GM21526 (cell line): ENCODE measurements around the gene NUP62CL.
A peak's percentile ranks its signal among the peaks of the same experiment; 100 is the strongest.
"Not testable (repeated sequence)": the region's sequence is repeated elsewhere in the genome, so short reads cannot be mapped to it uniquely, and the experiment has no call there.

Experiments used
- ATAC-seq: cut with Tn5 transposase; IDR thresholded peaks from one replicate; pipeline ENCODE4 v1.9.1; 2021; ENCODE audit warnings: moderate library complexity; ENCODE audit not compliant: unreplicated experiment, low FRiP score

The NUP62CL gene, protein sequence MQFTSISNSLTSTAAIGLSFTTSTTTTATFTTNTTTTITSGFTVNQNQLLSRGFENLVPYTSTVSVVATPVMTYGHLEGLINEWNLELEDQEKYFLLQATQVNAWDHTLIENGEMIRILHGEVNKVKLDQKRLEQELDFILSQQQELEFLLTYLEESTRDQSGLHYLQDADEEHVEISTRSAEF

DNA sequence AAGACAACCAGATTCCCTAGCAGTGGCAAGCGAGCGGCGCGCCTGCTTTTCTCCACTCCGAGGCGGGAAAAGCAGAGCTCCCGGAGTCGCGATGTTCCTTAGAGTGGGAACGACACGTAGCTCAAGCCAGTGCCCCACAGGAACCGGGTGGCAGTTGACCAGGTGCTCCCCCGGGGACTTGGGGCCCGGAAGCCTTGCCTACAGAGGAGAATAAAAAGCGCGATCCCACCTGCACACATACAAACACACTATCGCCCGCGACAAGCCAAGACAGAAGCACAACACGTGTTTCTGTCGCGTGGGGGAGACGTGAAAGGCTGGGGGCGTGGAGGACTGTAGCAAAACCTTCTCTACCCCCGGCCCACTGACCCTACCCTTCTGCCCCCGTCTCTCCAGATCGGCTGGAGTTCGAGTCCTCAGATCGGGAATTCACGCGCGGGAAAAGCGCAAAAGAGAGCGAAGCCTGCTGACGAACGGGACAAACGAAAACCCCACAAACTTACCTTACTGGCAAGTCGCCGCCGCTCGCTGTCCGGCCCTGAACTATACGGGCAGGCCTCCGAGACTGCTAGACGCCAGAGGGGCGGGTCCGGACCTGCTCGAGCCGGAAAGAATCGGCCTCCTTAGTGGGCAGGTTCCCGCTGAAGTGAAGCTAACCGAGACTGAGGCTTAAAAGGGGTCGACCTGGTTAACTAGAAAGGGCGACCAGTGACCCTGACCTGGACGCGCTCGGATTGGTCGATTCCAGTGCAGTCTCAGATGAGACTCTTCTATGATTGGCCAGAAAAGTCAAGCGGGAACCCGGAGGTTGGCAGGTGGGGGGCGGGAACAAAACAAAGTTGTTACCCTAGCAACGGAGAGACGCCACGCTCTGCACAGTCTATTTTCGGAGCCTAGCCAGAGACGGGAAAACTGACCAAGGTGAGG is at the start of gene NUP62CL, which contains the start of gene DNAAF6:
Gene NUP62CL, minus strand, starts transcription at position 664 of the 927 bp plus-strand sequence. CDS start 31,287 bp downstream, outside the sequence.
Gene DNAAF6, plus strand, starts transcription at position 842 of the 927 bp plus-strand sequence. CDS start 6,265 bp downstream, outside the sequence.
- ATAC-seq = peak; percentile 98

DNA sequence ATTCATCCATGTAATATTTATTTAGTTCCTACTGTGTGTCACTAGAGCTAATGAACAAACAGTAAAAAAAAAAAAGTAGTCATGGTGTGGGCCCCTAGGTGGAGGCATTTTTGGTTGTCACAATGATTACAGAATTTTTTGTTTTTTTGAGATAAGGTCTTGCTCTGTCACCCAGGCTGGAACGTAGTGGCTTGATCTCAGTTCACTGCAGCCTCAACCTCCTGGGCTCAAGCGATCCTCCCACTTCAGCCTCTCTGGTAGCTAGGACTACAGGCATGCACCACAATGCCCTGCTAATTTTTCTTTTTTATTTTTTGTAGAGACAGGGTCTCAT is 22.2 kb upstream of the NUP62CL start:
- no peak for ATAC-seq

DNA sequence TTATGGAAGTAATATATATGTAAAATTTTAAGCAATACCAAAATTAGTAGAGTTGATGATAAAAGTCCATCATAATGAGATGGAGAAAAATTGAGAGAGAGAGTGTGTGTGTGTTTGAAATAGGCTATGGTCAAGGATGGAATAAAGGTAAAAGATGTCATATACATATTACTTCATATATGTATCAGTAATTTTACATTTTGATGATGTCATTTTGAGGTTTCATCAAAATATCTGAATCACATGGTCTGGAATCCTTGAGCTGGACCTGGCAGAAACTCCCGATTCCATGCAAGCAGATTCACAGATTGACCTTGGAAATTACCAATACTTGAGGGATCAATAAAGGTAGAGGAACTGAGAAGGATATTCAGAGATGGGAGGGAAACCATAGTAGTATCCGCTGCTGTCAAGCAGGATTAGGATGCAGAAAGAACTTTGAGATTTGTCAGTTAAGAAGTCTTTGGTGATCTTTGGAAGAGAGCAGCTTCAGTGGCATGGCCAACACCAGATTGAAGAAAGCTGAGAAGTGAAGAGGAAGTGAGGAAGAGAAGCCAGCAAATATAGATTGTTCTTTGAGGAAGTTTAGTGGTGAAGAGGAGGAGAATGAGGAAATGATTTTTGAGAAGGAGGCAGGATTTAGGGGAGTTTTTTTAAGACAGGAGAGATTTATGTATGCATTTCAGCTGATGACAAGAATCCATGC is 21.7 kb upstream of the NUP62CL start:
- ATAC-seq = no peak

DNA sequence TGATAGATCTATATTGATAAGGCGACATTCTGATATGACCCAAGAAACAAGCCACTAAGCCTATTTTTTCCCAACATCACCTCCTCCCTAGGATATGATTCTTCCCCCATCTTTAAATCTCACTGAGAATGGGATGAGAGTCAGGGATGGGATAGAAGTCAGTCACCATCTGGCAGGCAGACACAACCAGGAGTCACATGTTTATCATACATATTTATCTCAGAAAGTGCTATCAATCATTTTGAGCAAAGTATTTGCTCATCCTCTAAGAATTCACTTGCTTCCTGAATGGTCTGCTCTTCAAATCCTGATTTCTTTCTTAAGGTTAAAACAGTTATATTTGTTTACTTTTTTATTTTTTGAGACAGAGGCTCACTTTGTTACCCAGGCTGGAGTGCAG is 20.5 kb upstream of the NUP62CL start:
- ATAC-seq = no peak

DNA sequence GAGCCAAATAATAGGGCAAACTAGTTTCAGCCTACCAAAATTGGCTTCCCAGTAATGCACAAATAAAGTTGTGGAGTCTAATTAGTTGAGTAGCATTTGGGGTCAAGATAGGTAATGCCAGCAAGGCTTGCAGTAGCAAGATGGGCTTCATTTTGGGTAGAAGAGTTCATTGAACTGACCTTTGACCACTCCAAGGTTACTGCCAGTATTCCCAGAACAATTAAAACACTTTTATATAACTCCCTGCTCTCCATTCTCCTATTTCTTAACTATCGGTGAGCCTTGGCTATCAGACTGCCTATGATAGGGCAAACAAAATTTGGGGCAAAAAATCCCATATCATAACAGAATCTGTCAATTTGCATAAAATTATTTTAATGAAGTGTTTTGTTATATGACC is 7.2 kb upstream of the NUP62CL start:
- no peak for ATAC-seq

DNA sequence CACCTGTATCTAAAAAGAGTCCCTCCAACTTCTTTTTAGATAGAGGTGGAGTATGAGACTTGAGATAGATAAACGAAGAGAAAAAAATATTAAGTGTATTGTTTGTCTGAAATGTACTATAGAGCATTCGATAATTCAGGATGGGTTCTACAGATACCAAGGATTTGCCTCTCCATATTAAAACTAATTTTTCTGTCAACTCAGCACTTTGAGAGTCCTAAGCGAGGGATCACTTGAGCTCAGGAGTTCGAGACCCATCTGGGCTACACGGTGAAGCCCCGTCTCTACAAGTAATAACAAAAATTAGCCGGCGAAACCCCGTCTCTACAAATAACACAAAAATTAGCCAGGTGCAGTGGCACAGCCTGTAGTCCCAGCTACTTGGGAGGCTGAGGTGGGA is 1.7 kb upstream of the NUP62CL start:
- ATAC-seq = no peak

DNA sequence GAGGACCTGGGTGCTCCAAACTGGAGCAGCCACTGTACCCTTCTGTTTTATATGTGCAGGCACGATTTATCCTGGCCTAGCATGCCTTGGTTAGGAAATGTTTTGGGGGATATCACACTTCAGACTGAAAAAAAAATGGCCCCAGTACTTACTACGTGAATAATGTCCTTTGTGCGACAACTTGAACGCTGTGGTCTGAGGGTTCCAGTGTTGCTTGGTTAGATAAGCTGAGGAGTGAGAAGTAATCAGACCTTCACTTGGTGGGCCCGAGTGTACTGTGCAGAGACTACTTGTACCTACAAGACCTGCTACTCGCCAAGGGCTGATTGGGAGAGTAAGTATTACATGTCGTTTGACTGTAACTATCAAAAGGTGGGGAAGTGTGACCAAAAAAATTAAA is 856 bp upstream of the NUP62CL start:
- ATAC-seq = no peak

DNA sequence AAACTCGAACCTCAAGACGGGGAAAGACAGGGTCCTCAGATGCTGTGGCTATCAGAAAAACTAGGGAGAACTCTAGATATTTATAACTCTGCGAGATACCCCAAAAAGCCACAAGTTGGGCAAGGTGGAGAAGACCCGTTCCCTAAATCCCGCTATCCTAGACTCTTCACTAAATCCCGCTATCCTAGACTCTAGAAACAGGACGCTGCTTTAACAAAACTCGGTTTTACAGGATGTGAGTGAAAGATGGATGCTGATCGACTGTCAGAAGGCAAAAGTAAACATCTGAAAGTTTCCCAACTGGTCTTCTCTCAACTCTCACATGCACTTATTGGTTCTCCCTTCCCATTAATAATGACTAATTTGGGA is 448 bp upstream of the NUP62CL start:
- ATAC-seq = no peak

DNA sequence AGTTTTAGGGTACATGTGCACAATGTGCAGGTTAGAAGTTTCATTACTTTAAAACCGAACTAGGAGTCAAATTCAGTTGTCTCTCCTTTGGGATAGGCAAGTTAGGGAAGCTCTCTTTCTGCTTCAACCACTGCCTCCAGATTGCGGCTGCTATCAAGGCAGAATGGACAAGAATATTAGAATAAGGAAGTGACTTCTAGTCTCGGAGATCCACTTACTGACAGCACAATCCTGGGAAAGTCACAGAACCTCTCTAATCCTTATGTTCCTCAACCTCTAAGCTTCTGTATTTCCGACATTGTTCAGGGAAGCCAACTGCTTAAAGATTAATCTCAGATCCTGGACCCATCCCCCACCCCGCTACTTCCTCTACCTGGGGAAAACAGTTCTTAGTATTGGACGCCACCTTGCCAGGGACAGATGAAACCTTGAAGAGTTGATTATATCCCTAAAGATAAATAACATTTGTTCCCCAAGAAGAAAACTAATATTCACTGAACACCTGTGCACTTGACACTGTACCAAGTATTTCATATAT is 2.1 kb downstream of the NUP62CL start:
- no peak for ATAC-seq

DNA sequence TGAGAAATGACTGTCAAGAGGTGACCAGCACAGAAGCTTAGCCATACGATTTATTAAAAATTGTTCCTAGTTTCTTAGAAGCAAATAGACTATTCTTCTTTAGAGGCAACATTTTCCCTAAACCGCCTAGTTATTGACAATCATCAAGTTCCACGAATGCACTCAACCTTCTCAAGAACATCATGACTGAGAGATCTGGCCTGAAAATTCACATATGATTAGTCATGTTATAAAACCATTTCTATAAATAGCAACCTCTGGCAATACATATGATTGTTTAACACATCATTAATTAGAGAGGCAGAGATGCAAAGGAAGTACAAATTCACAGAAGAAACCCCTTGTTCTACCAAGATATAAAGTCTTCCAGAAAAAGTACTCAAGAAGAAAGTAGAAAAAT is 6.7 kb downstream of the NUP62CL start:
- no peak for ATAC-seq

DNA sequence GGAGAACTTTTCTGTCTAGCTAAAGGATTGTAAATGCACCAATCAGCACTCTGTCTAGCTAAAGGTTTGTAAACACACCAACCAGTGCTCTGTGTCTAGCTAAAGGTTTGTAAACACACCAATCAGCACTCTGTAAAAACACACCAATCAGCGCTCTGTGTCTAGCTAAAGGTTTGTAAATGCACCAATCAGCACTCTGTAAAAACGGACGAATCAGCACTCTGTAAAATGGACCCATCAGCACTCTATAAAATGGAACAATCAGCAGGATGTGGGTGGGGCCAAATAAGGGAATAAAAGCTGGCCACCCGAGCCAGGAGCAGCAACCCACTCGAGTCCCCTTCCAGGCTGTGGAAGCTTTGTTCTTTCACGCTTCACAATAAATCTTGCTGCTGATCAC is 8.2 kb downstream of the NUP62CL start:
- not testable (repeated sequence) for ATAC-seq

DNA sequence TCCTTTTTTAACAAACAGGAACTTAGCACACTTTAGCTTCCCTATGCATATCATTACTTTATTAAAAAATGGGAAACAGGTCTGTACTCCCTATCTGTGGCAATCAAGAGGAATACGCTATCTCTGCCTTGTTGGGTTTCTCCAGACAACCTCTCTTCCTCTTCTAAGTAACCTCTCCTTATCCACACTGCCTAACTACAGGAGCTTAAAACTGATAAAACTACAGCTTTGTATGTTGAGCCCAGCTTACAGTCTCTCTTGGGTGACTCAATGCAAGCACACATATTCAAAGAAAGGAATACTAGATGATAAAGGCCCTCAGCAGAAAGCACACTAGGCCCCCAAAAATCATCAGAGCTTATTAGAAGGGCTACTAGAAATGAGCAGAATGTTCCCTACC is 8.9 kb downstream of the NUP62CL start:
- ATAC-seq = no peak

DNA sequence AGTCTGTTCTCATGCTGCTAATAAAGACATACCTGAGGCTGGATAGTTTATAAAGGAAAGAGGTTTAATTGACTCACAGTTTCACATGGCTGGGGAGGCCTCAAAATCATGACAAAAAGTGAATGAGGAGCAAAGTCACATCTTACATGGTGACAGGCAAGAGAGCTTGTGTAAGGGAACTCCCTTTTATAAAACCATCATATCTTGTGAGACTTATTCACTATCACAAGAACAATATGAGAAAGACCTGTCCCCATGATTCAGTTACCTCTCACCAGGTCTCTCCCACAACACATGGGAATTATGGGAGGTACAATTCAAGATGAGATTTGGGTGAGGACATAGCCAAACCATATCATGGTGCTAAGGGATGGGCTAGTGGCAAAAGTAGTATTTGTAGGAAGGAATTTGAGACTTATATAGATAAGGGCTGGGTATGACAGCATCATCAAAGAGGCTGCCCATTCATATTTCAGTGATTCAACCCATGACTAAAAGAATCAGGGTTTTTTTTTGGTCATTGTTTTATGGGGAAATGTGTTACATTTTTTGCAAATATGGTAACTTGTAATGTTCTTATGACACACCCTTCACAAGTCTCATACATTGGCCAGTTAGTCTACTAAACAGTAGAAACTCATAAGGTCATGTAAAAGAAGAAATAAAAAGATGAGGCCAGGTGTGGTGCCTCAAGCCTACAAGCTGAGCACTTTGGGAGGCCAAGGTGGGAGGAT is 34.7 kb downstream of the NUP62CL start:
- ATAC-seq = no peak

DNA sequence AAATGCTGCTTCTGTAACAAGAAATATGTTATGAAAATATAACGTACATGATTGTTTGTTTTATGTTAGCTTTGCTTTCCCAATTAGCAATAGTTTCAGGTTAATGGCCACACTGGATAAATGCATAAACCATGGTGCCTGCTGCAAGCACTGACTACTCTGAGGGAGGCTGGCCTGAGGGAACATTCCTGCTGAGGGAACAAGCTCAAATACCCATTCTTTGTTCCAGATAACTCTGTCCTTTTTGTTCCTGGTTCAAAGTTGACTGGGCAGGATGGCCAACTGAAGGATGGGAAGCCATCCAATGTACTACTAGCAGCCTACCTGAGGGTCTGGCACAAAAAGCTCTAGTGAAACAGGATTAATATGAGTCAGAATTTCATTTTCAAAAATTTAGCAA is 37.5 kb downstream of the NUP62CL start:
- ATAC-seq = no peak

DNA sequence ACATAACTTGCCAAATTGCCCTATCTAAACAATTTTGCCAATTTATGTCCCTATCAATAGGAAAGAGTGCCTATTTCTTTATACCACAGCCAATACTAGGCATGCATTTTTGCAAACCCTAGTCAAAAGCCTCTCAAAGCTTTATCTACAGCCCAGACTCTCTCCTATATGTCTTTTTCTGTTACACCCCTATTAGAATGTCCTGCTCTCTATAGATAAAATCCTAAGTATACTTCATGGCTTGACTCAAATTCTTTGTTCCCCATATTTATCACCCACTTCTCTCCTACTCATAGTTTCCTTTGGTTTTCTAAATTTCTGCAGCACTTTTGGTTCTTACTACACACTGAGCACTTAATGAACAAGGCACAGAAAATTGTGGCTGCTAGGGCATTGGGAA is 38.0 kb downstream of the NUP62CL start:
- no peak for ATAC-seq

DNA sequence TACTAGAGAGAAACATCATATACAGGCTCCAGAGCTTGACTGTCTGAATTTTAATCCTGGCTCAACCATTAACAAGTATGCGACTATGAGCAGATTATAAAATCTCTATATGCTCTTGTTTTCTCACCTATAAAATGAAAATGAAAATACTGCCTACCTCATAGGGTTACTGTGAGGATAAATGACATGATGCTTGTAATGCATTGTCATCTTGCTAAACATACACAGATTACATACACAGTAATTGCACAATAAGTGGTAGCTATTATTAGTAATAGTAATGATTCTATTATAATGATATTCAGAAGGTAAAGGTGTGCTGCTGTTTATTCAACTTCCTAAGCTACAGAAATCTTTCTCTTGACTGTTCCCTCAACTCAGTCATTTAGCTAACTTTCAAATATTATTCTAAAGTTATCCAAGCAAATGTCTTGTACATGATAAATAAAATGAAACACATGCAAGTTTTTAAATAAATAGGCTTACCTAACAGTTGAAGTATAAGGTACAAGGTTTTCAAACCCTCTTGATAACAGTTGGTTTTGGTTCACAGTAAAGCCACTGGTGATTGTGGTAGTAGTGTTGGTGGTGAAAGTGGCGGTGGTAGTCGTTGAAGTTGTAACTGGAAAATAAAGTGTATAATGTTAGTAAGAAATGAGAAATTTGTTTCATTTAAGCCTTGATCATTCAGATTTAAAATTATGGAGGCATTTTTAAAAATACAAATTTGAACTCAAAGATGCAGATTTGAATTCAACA is 38.9 kb downstream of the NUP62CL start:
- no peak for ATAC-seq

DNA sequence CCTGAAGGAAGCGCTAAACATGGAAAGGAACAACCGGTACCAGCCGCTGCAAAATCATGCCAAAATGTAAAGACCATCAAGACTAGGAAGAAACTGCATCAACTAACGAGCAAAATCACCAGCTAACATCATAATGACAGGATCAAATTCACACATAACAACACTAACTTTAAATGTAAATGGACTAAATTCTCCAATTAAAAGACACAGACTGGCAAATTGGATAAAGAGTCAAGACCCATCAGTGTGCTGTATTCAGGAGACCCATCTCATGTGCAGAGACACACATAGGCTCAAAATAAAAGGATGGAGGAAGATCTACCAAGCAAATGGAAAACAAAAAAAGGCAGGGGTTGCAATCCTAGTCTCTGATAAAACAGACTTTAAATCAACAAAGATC is 48.6 kb downstream of the NUP62CL start:
- ATAC-seq = not testable (repeated sequence)

DNA sequence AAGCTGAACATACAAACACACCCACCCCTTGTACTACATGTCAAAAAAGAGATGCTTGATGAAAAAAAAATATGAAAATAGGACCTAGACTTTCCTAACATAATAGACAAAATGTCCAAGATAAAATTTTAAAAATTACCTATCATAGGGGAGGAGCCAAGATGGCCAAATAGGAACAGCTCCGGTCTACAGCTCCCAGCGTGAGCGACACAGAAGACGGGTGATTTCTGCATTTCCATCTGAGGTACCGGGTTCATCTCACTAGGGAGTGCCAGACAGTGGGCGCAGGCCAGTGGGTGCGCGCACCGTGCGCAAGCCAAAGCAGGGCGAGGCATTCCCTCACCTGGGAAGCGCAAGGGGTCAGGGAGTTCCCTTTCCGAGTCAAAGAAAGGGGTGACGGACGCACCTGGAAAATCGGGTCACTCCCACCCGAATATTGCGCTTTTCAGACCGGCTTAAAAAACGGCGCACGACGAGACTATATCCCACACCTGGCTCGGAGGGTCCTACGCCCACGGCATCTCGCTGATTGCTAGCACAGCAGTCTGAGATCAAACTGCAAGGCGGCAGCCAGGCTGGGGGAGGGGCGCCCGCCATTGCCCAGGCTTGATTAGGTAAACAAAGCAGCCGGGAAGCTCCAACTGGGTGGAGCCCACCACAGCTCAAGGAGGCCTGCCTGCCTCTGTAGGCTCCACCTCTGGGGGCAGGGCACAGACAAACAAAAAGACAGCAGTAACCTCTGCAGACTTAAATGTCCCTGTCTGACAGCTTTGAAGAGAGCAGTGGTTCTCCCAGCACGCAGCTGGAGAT is 50.4 kb downstream of the NUP62CL start:
- not testable (repeated sequence) for ATAC-seq
